LNCaP clone FGC (cell line): ENCODE measurements around the gene OR8S1.
"Not testable (repeated sequence)": the region's sequence is repeated elsewhere in the genome, so short reads cannot be mapped to it uniquely, and the experiment has no call there.

Source experiments
- DNase-seq: peaks from one replicate; pipeline ENCODE4 v3.0.0-alpha.2; 2011; ENCODE audit warnings: low read depth
- H3K4me3 ChIP-seq: 2 replicates; pipeline ENCODE4 v1.5.1; 2011; ENCODE audit warnings: mild to moderate bottlenecking, low read depth, low read length, control low read depth
- TF ChIP-seq, protein P1 (sequence below): IDR thresholded peaks from 2 replicates; pipeline ENCODE4 v1.5.1; 2012; ENCODE audit warnings: mild to moderate bottlenecking; ENCODE audit not compliant: control insufficient read depth, insufficient read depth; ENCODE audit errors: extremely low read depth

The OR8S1 gene

DNA sequence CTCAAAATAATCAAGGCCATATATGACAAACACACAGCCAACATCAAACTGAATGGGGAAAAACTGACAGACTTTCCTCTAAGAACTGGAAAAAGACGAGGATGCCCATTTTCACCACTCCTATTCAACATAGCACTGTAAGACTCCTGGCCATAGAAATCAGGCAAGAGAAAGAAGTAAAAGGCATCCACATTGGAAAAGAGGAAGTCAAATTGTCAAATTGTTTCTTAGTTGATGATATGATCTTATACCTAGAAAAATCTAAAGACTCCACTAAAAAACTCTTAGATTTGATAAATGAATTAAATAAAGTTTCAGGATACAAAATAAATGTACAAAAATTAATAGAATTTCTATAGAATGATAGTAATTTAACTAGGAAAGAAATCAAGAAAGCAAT lies 11.2 kb downstream of the OR8S1 start:
- TF ChIP-seq, protein P1, sequence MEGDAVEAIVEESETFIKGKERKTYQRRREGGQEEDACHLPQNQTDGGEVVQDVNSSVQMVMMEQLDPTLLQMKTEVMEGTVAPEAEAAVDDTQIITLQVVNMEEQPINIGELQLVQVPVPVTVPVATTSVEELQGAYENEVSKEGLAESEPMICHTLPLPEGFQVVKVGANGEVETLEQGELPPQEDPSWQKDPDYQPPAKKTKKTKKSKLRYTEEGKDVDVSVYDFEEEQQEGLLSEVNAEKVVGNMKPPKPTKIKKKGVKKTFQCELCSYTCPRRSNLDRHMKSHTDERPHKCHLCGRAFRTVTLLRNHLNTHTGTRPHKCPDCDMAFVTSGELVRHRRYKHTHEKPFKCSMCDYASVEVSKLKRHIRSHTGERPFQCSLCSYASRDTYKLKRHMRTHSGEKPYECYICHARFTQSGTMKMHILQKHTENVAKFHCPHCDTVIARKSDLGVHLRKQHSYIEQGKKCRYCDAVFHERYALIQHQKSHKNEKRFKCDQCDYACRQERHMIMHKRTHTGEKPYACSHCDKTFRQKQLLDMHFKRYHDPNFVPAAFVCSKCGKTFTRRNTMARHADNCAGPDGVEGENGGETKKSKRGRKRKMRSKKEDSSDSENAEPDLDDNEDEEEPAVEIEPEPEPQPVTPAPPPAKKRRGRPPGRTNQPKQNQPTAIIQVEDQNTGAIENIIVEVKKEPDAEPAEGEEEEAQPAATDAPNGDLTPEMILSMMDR: no peak
- no peak for DNase-seq
- H3K4me3 ChIP-seq: no peak overlapping the region

- TF ChIP-seq, protein P1: peak; percentile 92
- H3K4me3 ChIP-seq: no peak overlapping the region
- peak; percentile 10 for DNase-seq
Measured at GRCh38 chr12:48542300-48542928, 17.0 kb downstream of the OR8S1 start.

DNA sequence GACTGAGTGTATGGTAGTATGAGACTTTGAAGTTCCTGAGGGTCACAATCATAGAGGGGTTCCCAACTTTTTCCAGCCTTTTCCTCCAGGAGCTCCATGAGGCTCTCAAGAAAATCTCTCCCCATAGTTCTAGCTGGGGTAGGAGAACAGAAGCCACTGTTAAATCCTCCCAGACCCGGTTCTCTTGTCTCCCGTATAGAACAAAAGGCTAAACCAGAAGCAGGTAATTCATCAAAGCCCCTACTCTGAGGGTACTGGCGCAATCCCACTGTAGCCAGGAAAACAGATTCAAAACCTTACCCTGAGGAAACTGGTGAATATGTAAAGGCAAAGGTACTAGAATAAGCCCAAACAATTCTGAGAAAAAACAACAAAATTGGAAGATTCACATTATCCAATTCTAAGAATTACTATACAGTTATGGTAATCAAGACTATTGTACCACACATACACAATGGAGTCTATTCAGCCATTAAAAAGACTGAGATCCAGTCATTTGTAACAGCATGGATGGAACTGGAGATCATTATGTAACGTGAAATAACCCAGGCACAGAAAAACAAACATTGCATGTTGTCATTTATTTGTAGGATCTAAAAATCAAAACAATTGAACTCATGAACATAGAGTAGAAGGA lies 20.5 kb downstream of the OR8S1 start:
- TF ChIP-seq, protein P1: no peak
- no peak for DNase-seq
- no peak overlapping the region for H3K4me3 ChIP-seq

- DNase-seq, H3K4me3 ChIP-seq: not testable (repeated sequence)
Measured at GRCh38 chr12:48547012-48547411, 21.6 kb downstream of the OR8S1 start.

DNA sequence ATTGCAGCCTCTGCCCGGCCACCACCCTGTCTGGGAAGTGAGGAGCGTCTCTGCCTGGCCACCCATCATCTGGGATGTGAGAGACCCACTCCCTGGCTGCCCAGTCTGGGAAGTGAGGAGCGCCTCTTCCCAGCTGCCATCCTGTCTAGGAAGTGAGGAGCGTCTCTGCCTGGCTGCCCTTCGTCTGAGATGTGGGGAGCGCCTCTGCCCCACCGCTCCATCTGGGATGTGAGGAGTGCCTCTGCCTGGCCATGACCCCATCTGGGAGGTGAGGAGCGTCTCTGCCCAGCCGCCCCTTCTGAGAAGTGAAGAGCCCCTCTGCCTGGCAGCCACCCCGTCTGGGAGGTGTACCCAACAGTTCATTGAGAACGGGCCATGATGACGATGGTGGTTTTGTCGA lies 26.2 kb downstream of the OR8S1 start:
- not testable (repeated sequence) for H3K4me3 ChIP-seq, DNase-seq

DNA sequence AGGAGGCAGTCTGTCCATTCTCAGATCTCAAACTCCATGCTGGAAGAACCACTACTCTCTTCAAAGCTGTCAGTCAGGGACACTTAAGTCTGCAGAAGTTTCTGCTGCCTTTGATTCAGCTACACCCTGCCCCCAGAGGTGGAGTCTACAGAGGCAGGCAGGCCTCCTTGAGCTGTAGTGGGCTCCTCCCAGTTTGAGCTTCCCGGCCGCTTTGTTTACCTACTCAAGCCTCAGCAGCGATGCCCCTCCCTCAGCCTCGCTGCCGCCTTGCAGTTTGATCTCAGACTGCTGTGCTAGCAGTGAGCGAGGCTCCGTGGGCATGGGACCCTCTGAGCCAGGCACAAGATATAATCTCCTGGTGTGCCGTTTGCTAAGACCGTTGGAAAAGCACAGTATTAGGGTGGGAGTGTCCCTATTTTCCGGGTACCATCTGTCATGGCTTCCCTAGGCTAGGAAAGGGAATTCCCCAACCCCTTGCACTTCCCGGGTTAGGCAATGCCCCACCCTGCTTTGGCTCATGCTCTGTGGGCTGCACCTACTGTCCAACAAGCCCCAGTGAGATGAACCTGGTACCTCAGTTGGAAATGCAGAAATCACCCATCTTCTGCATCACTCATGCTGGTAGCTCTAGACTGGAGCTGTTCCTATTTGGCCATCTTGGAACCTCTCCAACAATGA lies 28.4 kb downstream of the OR8S1 start:
- DNase-seq: peak; percentile 8
- H3K4me3 ChIP-seq: 0 out of 2 replicates have a peak overlapping the region, but pooled peaks have one; percentile 10

DNA sequence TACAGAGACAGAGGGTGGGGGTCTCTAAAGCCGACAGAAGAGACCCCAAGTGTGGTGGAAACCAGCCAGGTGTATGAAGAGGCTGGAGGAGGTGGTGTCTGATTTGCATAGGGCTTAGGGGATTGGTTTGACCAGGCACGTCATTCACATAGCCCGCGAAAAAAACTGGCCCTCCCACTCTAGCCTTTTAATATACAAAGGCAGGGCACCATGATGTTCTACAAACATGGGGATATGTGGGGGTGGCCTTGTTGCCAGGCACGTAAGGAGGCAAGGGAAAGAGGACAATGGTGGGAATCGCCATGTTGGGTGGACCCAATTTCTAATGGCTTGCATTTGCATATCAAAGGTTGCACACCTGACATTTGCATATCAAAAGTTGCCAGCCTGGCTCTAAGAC lies 31.2 kb downstream of the OR8S1 start:
- H3K4me3 ChIP-seq: no peak overlapping the region
- TF ChIP-seq, protein P1: no peak
- DNase-seq: no peak

DNA sequence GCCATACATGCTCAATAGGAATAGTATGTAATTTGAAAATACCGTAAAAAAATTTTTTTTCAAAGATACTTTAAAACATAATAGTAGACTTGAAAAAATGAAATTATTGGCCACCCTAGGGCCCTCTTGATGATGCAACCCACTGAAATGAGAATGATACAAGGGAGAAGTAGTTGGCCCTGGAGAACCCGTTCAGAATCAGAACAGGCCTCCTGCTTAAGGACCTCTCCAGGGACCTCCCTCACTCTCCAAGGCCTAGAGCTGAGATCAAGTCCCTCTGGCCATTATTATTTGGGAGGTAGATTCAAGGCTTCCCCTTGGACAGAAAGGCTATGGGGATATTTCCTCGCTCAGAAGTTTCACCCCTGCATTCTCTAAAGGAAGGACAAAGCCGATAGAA lies 32.5 kb downstream of the OR8S1 start:
- TF ChIP-seq, protein P1: no peak
- DNase-seq: no peak
- no peak overlapping the region for H3K4me3 ChIP-seq
